Ecto neural progenitor cell (in vitro differentiated cells): Measurements from ENCODE around the gene ERCC6.

Experiments used
- DNase-seq: peaks from one replicate; pipeline ENCODE4 v3.0.0-alpha.2; 2018; ENCODE audit warnings: low spot score

The ERCC6 gene

GRCh38 chr10:49512121-49512809 lies 26.7 kb downstream of the ERCC6 start:
- DNase-seq = no peak

- DNase-seq = no peak
Measured at GRCh38 chr10:49509771-49510303, 29.1 kb downstream of the ERCC6 start.

DNA sequence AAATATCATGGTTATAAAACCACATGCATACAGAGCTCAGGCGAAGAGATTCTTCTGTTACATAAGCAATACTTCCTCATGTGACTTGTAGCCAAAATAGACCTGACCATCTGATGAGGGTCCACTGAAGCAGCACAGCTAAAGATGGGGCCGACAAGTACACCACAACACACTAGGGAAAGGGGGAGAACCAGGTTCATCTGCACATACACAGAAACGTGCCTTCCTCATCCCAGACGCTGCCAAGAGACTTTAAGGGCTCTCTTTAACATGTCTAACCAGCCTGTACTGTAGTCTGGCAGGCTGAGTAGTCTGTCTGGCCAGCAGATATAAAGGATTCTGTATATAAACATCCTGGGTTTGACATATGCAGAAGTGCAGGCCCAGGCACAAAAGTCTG lies 30.3 kb downstream of the ERCC6 start:
- no peak for DNase-seq

DNA sequence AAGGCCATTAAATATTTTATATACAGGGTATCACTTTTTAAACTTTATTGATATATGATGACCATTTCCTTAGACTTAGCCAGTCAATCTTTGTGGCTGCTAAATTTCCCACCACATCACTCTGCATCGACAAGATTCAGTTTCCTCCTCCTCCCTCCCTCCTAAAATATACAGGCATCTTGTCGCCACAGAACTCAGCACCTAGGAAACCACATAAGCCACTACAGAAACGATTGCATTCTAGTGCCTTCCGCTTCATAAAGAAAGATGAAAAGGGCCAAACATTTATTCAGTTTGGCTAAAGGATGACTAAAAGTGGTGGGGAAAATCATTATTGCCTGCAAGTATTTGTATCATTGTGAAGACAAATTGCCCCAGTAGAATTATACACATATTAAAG lies 30.7 kb downstream of the ERCC6 start:
- DNase-seq = no peak

DNA sequence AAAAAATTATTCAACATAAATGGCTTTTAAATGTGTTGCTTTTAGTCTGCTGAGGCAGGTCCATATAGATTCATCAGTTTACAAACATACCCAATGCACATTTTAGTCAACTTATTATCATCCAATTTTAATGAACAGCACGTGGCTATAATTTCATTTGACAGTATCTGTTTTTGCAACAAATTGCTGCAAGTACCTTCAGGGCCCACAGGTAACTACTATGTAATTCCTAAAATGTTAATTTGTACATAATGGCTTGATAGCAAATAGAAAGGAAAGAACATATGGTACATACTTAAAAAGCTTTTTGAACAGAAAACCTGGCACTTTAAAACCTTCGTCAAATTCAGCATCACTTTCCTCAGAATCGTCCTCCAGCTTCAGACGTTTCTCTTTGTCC lies 33.3 kb downstream of the ERCC6 start:
- no peak for DNase-seq

- DNase-seq = no peak
Measured at GRCh38 chr10:49505076-49505475, 33.8 kb downstream of the ERCC6 start.

GRCh38 chr10:49504528-49504927 lies 34.4 kb downstream of the ERCC6 start:
- DNase-seq = no peak

DNA sequence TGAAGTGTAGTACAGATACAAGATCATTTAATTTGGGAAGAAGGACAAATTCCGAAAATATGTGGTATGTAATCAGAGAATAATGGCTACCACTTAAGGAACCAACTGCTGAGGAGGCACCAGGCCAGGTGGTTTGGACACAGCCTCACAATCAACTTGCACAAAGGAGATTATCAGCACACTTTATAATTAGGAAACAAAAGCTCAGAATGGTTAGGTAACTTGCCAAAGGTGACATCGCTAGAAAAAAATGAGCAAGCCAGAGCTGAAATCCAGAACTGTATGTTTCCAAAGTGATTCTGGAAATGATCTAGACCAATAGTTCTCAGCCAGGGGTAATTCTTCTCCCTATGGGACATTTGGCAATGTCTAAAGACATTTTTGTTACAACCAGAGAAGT lies 36.6 kb downstream of the ERCC6 start:
- DNase-seq = no peak

DNA sequence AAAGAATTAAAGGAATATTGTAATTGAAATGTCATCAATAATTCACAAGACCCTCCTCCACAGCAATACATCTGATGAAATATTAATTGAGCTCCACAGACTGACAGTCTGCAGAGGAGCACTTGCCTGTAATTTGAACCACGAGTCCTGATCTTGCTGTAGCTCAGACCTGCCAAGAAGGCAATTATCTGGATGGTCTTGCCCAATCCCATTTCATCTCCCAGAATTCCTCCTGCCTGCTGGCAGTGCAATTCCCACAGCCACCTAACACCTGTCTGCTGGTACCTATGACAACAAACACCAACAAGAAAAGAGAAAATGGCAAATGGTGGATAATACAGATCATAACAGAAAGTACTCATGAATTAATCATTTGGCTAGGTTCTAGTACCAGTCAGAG lies 38.5 kb downstream of the ERCC6 start:
- no peak for DNase-seq

- DNase-seq = no peak
Measured at GRCh38 chr10:49499305-49499851, 39.5 kb downstream of the ERCC6 start.

DNA sequence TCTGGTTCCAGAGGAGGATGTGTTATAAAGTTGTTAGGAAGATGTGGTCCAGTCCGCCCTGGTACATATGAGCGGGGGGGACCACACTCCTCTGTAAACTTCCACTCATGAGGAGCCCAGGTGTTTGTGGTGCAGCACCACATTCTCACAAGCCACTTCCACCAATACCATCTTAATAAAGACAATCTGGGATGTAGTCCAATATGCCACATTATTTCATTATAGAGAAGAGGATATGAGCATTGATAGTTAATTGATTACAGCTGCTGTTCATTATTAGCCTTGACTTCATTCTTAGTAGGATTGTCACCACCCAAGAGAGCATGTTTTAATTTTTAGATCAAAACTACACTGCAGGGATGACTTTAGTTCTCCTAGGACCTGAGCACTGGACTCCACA lies 40.5 kb downstream of the ERCC6 start:
- no peak for DNase-seq

DNA sequence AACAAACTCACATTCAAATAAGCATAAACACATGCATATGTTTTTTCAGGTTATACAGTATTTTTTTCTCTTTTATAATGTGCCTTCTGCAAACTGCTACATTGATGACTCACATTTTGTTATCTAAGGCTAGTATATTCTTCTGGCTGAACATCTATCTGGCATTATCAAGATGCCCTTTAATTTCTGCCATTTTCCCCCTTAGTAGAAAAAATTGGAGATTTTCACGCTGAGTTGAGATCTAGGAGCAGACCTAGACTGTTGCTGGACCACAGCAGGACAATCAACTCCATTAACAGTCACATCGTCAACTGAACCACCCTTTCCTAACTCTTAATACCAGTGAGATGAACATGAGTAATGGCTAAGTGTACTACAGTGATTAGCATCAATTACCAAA lies 41.6 kb downstream of the ERCC6 start:
- DNase-seq = no peak

GRCh38 chr10:49488056-49488717 lies 50.7 kb downstream of the ERCC6 start:
- no peak for DNase-seq

DNA sequence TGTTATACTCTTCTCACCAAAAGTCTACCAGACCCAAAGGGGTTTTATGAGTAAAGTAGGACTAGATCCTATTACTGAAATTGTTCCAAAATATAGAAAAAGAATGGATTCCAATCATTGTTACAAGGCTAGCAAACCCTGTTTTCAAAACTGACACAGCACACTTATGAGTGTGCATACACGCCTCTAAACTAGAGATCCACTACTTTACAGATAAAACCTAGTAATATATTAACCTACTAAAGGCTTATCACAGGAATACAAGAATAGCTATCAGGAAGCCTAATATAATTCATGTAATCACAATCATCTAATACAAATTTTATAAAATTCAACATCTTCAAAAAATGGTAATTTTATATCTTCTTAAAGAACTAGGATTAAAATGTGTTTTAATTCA lies 52.2 kb downstream of the ERCC6 start:
- DNase-seq = no peak

DNA sequence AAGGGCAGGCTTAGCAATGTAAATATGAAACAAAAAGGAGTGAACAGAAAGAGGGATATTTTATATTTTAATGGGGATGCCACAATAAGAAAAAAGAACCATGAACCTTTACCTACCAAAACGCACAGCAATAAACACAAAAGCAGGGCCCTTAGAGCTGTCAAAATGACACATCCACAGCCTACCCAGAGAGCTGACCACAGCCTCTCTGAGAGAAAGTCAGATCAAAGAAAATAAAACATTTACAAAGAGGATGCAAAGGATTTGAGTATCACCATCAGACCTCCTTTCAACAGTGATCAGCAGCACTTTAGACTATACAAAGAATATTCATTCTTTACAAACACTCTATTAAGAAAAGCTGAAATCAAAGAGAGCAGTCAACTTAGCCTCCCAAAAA lies 52.9 kb downstream of the ERCC6 start:
- DNase-seq = no peak

GRCh38 chr10:49484486-49485235 lies 54.3 kb downstream of the ERCC6 start:
- DNase-seq = no peak

- DNase-seq = no peak
Measured at GRCh38 chr10:49478819-49479218, 60.1 kb downstream of the ERCC6 start.

DNA sequence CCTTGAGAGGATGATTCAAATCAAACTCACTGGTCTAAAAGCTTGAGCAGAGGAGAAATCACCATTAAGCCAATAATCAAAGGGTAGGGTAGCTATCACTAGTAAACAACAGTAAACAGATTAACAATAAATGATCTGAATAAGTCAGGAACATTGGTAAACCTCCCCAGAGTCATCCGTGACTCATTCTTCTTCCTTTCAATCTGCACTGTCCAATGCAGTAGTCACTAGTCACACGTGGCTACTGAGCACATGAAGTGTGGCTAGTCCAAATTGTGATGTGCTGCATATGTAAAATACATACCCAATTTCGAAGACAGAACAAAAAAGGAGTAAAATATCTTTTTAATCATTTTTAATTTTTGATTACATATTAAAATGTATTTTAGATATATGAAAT lies 64.0 kb downstream of the ERCC6 start:
- no peak for DNase-seq

DNA sequence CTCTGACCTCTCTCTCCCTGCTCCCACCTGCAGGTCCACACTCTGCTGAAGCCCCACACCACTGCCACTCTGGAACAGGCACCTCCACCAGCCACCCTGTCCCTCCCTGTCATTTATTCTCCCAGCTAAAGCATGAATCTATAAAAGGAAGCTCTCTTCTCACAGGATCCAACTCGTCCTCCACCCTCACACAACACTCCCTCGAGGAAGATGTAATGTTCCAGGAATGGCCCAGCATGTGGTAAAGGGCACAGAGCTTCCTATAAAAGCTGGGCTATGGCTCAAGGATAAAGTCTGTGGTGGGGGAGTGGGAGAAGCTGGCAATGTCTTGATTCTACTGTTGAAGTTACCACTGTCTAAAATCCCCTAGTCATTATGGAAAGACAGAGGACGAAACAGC lies 67.4 kb downstream of the ERCC6 start:
- no peak for DNase-seq

- DNase-seq = no peak
Measured at GRCh38 chr10:49465736-49466135, 73.2 kb downstream of the ERCC6 start.
